T-cell (primary cell): ENCODE results near the gene PPDPF. TPM values are rescaled to one million over a fixed set of nuclear protein-coding genes. Genes with fewer than 3 reads are reported as not detected.
A peak's percentile ranks its signal among the peaks of the same experiment; 100 is the strongest.

Experiments
- ATAC-seq, 4 experiments: fragments of 200-7000 bp in 3 of 4; fragments of 150-1000 bp in 1 of 4; cut with Tn5 transposase; replicated peaks in 1 of 4; 1 replicate in 3 of 4; 2 replicates in 1 of 4; pipeline ENCODE4 v1.10.0; 2021; ENCODE audit warnings: moderate library complexity in 3 of 4, mild to moderate bottlenecking in 2 of 4, moderate number of reproducible peaks in 1 of 4
- CTCF ChIA-PET, 2 donors: fragments of 300-600 bp; sonication (Branson Sonifier 250); formaldehyde crosslinking; loops; one replicate each; lab custom pipeline; 2022; ENCODE audit warnings: antibody characterized with exemption in 2 of 2; lab: Charles Lee
- POLR2A ChIA-PET, 2 donors: fragments of 300-600 bp; sonication (Branson Sonifier 250); formaldehyde crosslinking; loops; one replicate each; lab custom pipeline; 2022; ENCODE audit warnings: antibody characterized with exemption in 2 of 2; lab: Charles Lee
- DNase-seq, 35 experiments: peaks; one replicate each; pipeline versions ENCODE4 v3.0.0 to v3.0.0-alpha.2; 2013 to 2023
- H3K27ac ChIP-seq: one replicate; pipeline ENCODE4 v1.5.1; 2013; ENCODE audit warnings: low read length
- H3K27me3 ChIP-seq, 2 experiments: replicated peaks in 1 of 2; 1 replicate in 1 of 2; 2 replicates in 1 of 2; pipeline versions ENCODE4 v1.6.1 to v1.7.0; 2013; ENCODE audit warnings: low read length in 1 of 2, mixed read lengths in 1 of 2; ENCODE audit not compliant: control insufficient read depth in 2 of 2, insufficient read depth in 2 of 2; ENCODE audit errors: extremely low read depth in 1 of 2
- H3K36me3 ChIP-seq, 2 donors: 1 replicate in 1 of 2; 2 replicates in 1 of 2; pipeline versions ENCODE4 v1.6.1 to v1.7.0; 2013; ENCODE audit warnings: low read length in 1 of 2; ENCODE audit not compliant: control insufficient read depth in 2 of 2, insufficient read depth in 1 of 2; ENCODE audit errors: extremely low read depth in 1 of 2
- H3K4me1 ChIP-seq, 2 experiments: 1 replicate in 1 of 2; 2 replicates in 1 of 2; pipeline versions ENCODE4 v1.6.1 to v1.7.0; 2013; ENCODE audit warnings: low read length in 2 of 2, mixed read lengths in 1 of 2; ENCODE audit not compliant: insufficient read depth in 2 of 2, control insufficient read depth in 1 of 2; ENCODE audit errors: extremely low read depth in 1 of 2
- H3K4me3 ChIP-seq, 2 donors: 1 replicate in 1 of 2; 2 replicates in 1 of 2; pipeline versions ENCODE4 v1.5.1 to v1.7.0; 2013; ENCODE audit warnings: mild to moderate bottlenecking in 2 of 2, low read length in 1 of 2, moderate library complexity in 1 of 2; ENCODE audit not compliant: control insufficient read depth in 1 of 2; ENCODE audit errors: extremely low read depth in 1 of 2
- H3K9me3 ChIP-seq: 2 replicates; pipeline ENCODE4 v1.7.0; 2013
- H3K27ac Mint-ChIP-seq, 2 donors: one replicate each; pipeline ENCODE4 v1.8.0; 2020 to 2021; ENCODE audit warnings: mild to moderate bottlenecking in 2 of 2, mixed read lengths in 2 of 2
- H3K27me3 Mint-ChIP-seq, 2 donors: one replicate each; pipeline ENCODE4 v1.8.0; 2021 to 2022; ENCODE audit warnings: mixed read lengths in 2 of 2
- H3K36me3 Mint-ChIP-seq: one replicate; pipeline ENCODE4 v1.8.0; 2021; ENCODE audit warnings: mixed read lengths
- H3K4me1 Mint-ChIP-seq, 3 donors: one replicate each; pipeline ENCODE4 v1.8.0; 2020 to 2022; ENCODE audit warnings: mixed read lengths in 3 of 3, mild to moderate bottlenecking in 1 of 3
- H3K4me3 Mint-ChIP-seq, 3 donors: one replicate each; pipeline ENCODE4 v1.8.0; 2020 to 2022; ENCODE audit warnings: mild to moderate bottlenecking in 3 of 3, mixed read lengths in 3 of 3, moderate library complexity in 3 of 3
- H3K9me3 Mint-ChIP-seq, 3 donors: one replicate each; pipeline ENCODE4 v1.8.0; 2020 to 2022; ENCODE audit warnings: mixed read lengths in 3 of 3
- WGBS: methylation state at CpG from one replicate; pipeline ENCODE4 v1.1.5; 2013; ENCODE audit warnings: missing lambda C conversion rate; ENCODE audit not compliant: insufficient coverage; 5-methylcytosine and 5-hydroxymethylcytosine counted together
- total RNA-seq, 35 experiments: library from RNA in 6 of 35; stranded (reverse) in 6 of 35; fragments of 120-200 nt in 1 of 35; gene quantifications; one replicate each; pipeline versions ENCODE4 v1.2.1 to v1.2.4 and lab custom pipeline; 2013 to 2026

The PPDPF gene
- total RNA-seq, 5 donors from 2014 or later (not counting 1 experiment from before 2014, with no cell fraction given): 147 to 320 (median 300) TPM

DNA sequence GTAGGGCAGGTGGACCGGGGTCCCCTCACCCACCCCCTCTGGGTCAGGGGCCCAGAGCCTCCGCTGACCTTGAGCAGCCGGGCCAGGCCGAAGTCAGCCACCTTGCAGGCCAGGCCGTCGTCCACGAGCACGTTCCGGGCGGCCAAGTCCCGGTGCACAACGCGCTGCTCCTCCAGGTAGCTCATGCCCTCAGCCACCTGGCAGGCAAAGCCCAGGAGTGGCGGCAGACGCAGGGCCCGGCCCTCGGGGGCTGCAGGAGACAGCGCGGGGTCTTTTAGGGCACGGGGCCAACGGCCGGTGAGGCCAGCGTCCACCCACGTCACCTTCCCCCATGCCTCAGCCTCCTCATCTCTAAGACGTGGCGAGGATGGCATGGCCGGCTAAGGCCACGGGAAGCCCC lies 20.8 kb downstream of the PPDPF start:
- no peak for ATAC-seq
- CTCF ChIA-PET: no interaction called here

GRCh38 chr20:63542031-63542559 lies 21.5 kb downstream of the PPDPF start:
- CTCF ChIA-PET: interaction anchor here in 1 of 2 donors (0.7 kb wide), 1 partner anchor 36 kb away, joined by 4 read pairs; no protein-coding TSS in a partner anchor
- Histone ChIP-seq H3K27me3 (peaks cover 0 to 10% of the 10 kb centered on the region in 2 experiments), H3K4me3 (no peak overlapping the region), H3K36me3 (no peaks in the 10 kb centered on the region), H3K4me1 (peaks cover 6 to 35% of the 10 kb centered on the region in 2 experiments), H3K9me3 (no peaks in the 10 kb centered on the region), H3K27ac (no peak overlapping the region)
- DNase-seq (no peak), ATAC-seq (no peak)
- Mint-ChIP-seq H3K4me1 (peaks cover 7 to 16% (median 14%) of the 10 kb centered on the region in 3 donors), H3K27ac (no peak overlapping the region), H3K4me3 (no peak overlapping the region), H3K9me3 (no peaks in the 10 kb centered on the region), H3K27me3 (peaks cover 0 to 4% of the 10 kb centered on the region in 2 donors), H3K36me3 (no peaks in the 10 kb centered on the region)
- 86% methylated on average over 26 of the region's 36 CpGs for WGBS
- POLR2A ChIA-PET: no interaction called here

More for the DNA sequence above, 20.8 kb downstream of the PPDPF start:
- Histone ChIP-seq H3K9me3 (no peaks in the 10 kb centered on the region), H3K27me3 (peaks cover 0 to 4% of the 10 kb centered on the region in 2 experiments), H3K4me1 (peaks cover 7 to 42% of the 10 kb centered on the region in 2 experiments), H3K4me3 (no peak overlapping the region), H3K36me3 (no peaks in the 10 kb centered on the region), H3K27ac (no peak overlapping the region)
- no peaks in the 10 kb centered on the region for H3K9me3 Mint-ChIP-seq
- POLR2A ChIA-PET: interaction anchor here in 1 of 2 donors (0.5 kb wide), 1 partner anchor 217 kb away, joined by 3 read pairs; no protein-coding TSS in a partner anchor
- no peaks in the 10 kb centered on the region for H3K27me3 Mint-ChIP-seq
- 92% methylated on average over 28 of the region's 28 CpGs for WGBS
- no peak overlapping the region for H3K4me3 Mint-ChIP-seq
- H3K4me1 Mint-ChIP-seq: peaks cover 10 to 17% (median 14%) of the 10 kb centered on the region in 3 donors
- no peaks in the 10 kb centered on the region for H3K36me3 Mint-ChIP-seq
- H3K27ac Mint-ChIP-seq: no peak overlapping the region
- no peak for DNase-seq

GRCh38 chr20:63542696-63543095 lies 22.1 kb downstream of the PPDPF start:
- Mint-ChIP-seq H3K27ac (no peak overlapping the region), H3K9me3 (no peaks in the 10 kb centered on the region), H3K4me1 (peaks cover 6 to 14% (median 12%) of the 10 kb centered on the region in 3 donors), H3K4me3 (no peak overlapping the region), H3K27me3 (peaks cover 0 to 4% of the 10 kb centered on the region in 2 donors), H3K36me3 (no peaks in the 10 kb centered on the region)
- no peaks in the 10 kb centered on the region for H3K36me3 ChIP-seq
- peaks cover 5 to 29% of the 10 kb centered on the region in 2 experiments for H3K4me1 ChIP-seq
- CTCF ChIA-PET: no interaction called here
- no peak for ATAC-seq
- 69% methylated on average over 10 of the region's 10 CpGs for whole genome bisulfite sequencing
- no peak overlapping the region for H3K27ac ChIP-seq
- H3K27me3 ChIP-seq: peaks cover 0 to 14% of the 10 kb centered on the region in 2 experiments
- no peaks in the 10 kb centered on the region for H3K9me3 ChIP-seq
- POLR2A ChIA-PET: no interaction called here
- DNase-seq: no peak
- H3K4me3 ChIP-seq: no peak overlapping the region

- no peaks in the 10 kb centered on the region for H3K36me3 Mint-ChIP-seq
- peaks cover 4 to 11% (median 8%) of the 10 kb centered on the region in 3 donors for H3K4me1 Mint-ChIP-seq
- ATAC-seq: no peak
- ChIA-PET CTCF (no interaction called here), POLR2A (no interaction called here)
- H3K27me3 Mint-ChIP-seq: peaks cover 0 to 4% of the 10 kb centered on the region in 2 donors
- DNase-seq: no peak
- H3K4me3 Mint-ChIP-seq: no peak overlapping the region
- no peaks in the 10 kb centered on the region for H3K9me3 Mint-ChIP-seq
- H3K27ac Mint-ChIP-seq: no peak overlapping the region
- Histone ChIP-seq H3K9me3 (no peaks in the 10 kb centered on the region), H3K4me3 (no peak overlapping the region), H3K4me1 (peaks cover 5 to 24% of the 10 kb centered on the region in 2 experiments), H3K36me3 (no peaks in the 10 kb centered on the region), H3K27me3 (peaks cover 0 to 18% of the 10 kb centered on the region in 2 experiments), H3K27ac (no peak overlapping the region)
- 90% methylated on average over 8 of the region's 10 CpGs for WGBS
These were observed 22.6 kb downstream of the PPDPF start for GRCh38 chr20:63543131-63543530.

- H3K27me3 Mint-ChIP-seq: peaks cover 0 to 6% of the 10 kb centered on the region in 2 donors
- H3K36me3 ChIP-seq: no peaks in the 10 kb centered on the region
- H3K27me3 ChIP-seq: peaks cover 0 to 24% of the 10 kb centered on the region in 2 experiments
- H3K4me1 ChIP-seq: peaks cover 8 to 22% of the 10 kb centered on the region in 2 experiments
- no peak for ATAC-seq
- H3K4me3 Mint-ChIP-seq: no peak overlapping the region
- 86% methylated on average over 6 of the region's 6 CpGs for WGBS
- peaks cover 2 to 11% (median 6%) of the 10 kb centered on the region in 3 donors for H3K4me1 Mint-ChIP-seq
- no peak overlapping the region for H3K4me3 ChIP-seq
- H3K9me3 ChIP-seq: no peaks in the 10 kb centered on the region
- no peak for DNase-seq
- H3K9me3 Mint-ChIP-seq: no peaks in the 10 kb centered on the region
- H3K27ac ChIP-seq: no peak overlapping the region
- CTCF ChIA-PET: no interaction called here
- POLR2A ChIA-PET: no interaction called here
- H3K27ac Mint-ChIP-seq: peak overlapping the region in 1 of 2 donors; percentile 24
- H3K36me3 Mint-ChIP-seq: no peaks in the 10 kb centered on the region
These were observed 23.2 kb downstream of the PPDPF start for GRCh38 chr20:63543733-63544132.

GRCh38 chr20:63544241-63544957 lies 23.8 kb downstream of the PPDPF start:
- ATAC-seq: no peak
- Mint-ChIP-seq H3K9me3 (no peaks in the 10 kb centered on the region), H3K36me3 (no peaks in the 10 kb centered on the region), H3K4me1 (peaks cover 2 to 13% (median 9%) of the 10 kb centered on the region in 3 donors), H3K27ac (no peak overlapping the region), H3K27me3 (peaks cover 0 to 6% of the 10 kb centered on the region in 2 donors), H3K4me3 (no peak overlapping the region)
- ChIA-PET CTCF (no interaction called here), POLR2A (no interaction called here)
- Histone ChIP-seq H3K36me3 (no peaks in the 10 kb centered on the region), H3K9me3 (no peaks in the 10 kb centered on the region), H3K4me1 (peaks cover 9 to 17% of the 10 kb centered on the region in 2 experiments), H3K27me3 (peaks cover 0 to 25% of the 10 kb centered on the region in 2 experiments), H3K4me3 (no peak overlapping the region), H3K27ac (no peak overlapping the region)
- WGBS: 85% methylated on average over 27 of the region's 27 CpGs
- DNase-seq: no peak
